Muscle layer of duodenum (tissue), 2 donors: Measurements from ENCODE around the gene H2BK1.
A peak's percentile ranks its signal among the peaks of the same experiment; 100 is the strongest.

Experiments used
- H3K27ac ChIP-seq: one replicate; pipeline ENCODE4 v1.7.0; 2013; ENCODE audit warnings: mild to moderate bottlenecking, low read length
- H3K27me3 ChIP-seq: one replicate; pipeline ENCODE4 v1.7.0; 2013; ENCODE audit warnings: low read depth, mild to moderate bottlenecking, control low read depth, low read length
- H3K36me3 ChIP-seq, 2 donors: one replicate each; pipeline ENCODE4 v1.7.0; 2013; ENCODE audit warnings: low read length in 2 of 2, control low read depth in 1 of 2, mild to moderate bottlenecking in 1 of 2; ENCODE audit not compliant: insufficient read depth in 2 of 2, control insufficient read depth in 1 of 2
- H3K4me1 ChIP-seq, 2 donors: one replicate each; pipeline ENCODE4 v1.7.0; 2013; ENCODE audit warnings: low read length in 2 of 2, mild to moderate bottlenecking in 2 of 2, control low read depth in 1 of 2, moderate library complexity in 1 of 2; ENCODE audit not compliant: insufficient read depth in 2 of 2, control insufficient read depth in 1 of 2
- H3K4me3 ChIP-seq, 2 donors: one replicate each; pipeline ENCODE4 v1.7.0; 2013; ENCODE audit warnings: low read length in 2 of 2, low read depth in 1 of 2, mild to moderate bottlenecking in 1 of 2
- H3K9me3 ChIP-seq, 2 donors: one replicate each; pipeline ENCODE4 v1.7.0; 2013; ENCODE audit warnings: low read length in 2 of 2, control low read depth in 1 of 2, mild to moderate bottlenecking in 1 of 2; ENCODE audit not compliant: control insufficient read depth in 1 of 2
- donor health status: healthy.

H2BK1 gene

DNA sequence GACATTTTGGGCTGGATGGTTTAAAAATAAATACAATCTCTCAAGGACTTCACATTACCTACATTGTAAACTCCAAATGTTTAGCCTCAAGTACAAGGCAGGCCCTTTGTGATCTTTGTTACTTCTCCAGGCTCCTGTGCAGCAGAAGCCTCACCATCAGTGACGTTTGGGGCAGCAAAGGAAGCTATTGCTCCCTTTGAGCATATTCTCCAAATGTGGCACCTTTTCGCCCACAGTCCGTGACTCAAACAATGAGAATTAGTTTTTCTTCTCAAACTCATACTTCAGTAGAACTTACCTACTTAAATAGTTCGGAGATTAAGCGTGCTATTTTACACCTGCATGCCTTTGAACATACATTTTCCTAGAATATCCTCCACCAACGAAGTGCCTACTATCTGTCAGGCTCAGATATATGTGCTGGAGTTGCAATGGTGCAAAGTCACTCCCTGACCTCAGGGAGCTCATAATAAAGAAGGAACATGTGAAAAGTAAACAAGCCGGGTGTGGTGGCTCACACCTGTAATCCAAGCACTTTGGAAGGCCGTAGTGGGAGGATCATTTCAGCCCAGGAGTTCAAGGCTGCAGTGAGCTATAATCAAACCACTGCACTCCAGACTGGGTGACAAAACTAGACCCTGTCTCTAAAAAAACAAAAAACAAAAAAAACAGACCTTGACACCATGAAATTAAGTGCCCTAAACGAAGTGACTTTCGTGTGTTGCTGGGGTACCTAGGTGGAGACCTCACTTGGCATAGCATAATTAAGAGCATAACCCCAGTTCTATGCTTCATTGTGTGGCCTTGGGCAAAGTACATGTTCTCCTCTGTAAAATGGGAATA lies 18.0 kb upstream of the H2BK1 start:
- no peaks in the 10 kb centered on the region for H3K27me3 ChIP-seq
- peaks cover 20 to 35% of the 10 kb centered on the region in 2 donors for H3K4me1 ChIP-seq
- H3K36me3 ChIP-seq, result peaks cover 17 to 20% of the 10 kb centered on the region in 2 donors
- H3K4me3 ChIP-seq, result peak overlapping the region; percentile 81 to 91
- H3K27ac ChIP-seq, result peak overlapping the region; percentile 80
- no peaks in the 10 kb centered on the region for H3K9me3 ChIP-seq

DNA sequence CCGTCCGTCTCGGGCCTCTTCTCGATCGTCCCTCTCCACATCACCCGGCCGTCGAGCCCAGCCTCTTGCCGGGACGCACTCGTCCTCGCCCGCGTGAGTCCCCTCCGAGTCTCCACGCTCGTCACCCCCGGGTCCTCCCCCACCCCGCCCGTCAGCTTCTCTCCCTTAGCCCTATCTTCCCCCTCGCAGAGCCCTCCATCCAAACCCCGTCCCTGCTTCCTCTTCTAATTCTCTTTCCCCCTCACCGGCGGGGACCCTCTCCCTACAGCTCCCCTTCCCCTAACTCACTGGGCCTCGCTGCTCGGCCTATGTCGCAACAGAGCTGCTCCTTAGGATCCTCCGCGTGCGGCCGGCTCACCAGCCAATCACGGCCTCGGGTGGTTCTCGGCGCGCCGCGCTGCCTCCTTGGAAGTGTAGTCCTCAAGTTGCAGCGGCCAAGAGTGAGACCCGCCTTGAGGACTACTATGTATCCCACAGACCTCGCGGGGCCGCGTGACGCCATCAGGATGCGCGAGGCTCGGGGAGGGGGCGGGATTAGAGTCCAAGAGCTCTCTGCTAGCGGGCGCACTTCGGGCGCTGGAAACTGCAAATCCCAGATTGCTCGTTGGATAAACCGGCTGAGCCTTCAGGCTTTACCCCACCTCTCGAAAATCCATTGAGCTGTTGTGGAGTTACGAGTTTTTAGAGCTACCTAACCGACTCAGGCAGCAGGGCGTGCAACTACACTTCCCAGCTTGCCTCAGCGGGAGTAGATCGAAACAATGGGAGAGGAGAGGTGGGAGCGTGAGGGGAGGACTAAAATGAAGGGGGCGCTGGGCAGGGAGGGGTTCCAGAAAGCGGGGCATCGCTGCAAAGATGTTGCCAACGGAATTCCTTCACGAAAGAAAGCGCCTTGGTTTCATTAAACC lies 16.8 kb upstream of the H2BK1 start, which contains the start of gene ABCF2:
ABCF2 (minus strand) TSS at position 331 of the 908 bp plus-strand sequence. CDS start 747 bp downstream, outside the sequence.
- H3K27ac ChIP-seq, result peak within 1 kb of the TSS; percentile 80
- no peaks in the 10 kb centered on the region for H3K27me3 ChIP-seq
- peaks cover 20 to 31% of the 10 kb centered on the region in 2 donors for H3K4me1 ChIP-seq
- no peaks in the 10 kb centered on the region for H3K9me3 ChIP-seq
- H3K36me3 ChIP-seq, result peaks cover 28 to 31% of the 10 kb centered on the region in 2 donors
- peak within 1 kb of the TSS; percentile 81 to 91 for H3K4me3 ChIP-seq

GRCh38 chr7:151226560-151226874 lies 16.2 kb upstream of the H2BK1 start:
- Histone ChIP-seq H3K27ac (peak overlapping the region; percentile 63), H3K36me3 (peaks cover 32 to 36% of the 10 kb centered on the region in 2 donors), H3K27me3 (no peaks in the 10 kb centered on the region), H3K4me1 (peaks cover 15 to 25% of the 10 kb centered on the region in 2 donors), H3K4me3 (peak overlapping the region; percentile 81 to 91), H3K9me3 (no peaks in the 10 kb centered on the region)

DNA sequence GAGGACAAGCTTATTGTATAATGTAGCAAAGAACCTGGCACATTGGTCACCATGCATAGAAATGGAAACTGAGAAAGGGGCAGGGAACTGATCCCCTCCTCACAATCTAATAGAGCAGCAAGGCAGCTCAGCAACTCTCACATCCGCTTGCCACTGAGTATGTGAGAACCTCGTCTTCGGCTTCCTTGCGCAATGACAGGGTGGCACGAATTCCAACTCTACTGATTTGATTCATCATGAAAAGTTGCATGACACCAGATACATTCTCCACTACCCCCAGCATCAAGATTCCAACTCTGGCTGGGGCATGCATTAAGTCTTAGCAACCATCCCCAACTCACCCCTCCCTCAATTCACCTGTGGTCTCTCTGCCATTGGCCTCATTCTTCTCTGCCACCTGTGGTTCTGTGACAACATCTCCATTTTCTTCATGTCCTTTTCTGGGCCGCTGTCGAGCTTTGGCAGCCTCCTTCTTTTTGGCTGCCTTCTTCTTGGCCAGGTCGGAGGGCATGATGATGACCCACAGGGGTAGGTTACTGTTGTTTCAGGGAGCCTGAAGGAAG lies 15.7 kb upstream of the H2BK1 start:
- Histone ChIP-seq H3K4me1 (peaks cover 15 to 24% of the 10 kb centered on the region in 2 donors), H3K27me3 (no peaks in the 10 kb centered on the region), H3K27ac (peak overlapping the region; percentile 63), H3K4me3 (peak overlapping the region; percentile 81 to 91), H3K9me3 (no peaks in the 10 kb centered on the region), H3K36me3 (peaks cover 34 to 40% of the 10 kb centered on the region in 2 donors)

GRCh38 chr7:151223728-151224127 lies 13.4 kb upstream of the H2BK1 start:
- H3K27ac ChIP-seq, result no peak overlapping the region
- H3K27me3 ChIP-seq, result no peaks in the 10 kb centered on the region
- no peak overlapping the region for H3K4me3 ChIP-seq
- H3K9me3 ChIP-seq, result no peaks in the 10 kb centered on the region
- H3K36me3 ChIP-seq, result peaks cover 49 to 62% of the 10 kb centered on the region in 2 donors
- peaks cover 15 to 24% of the 10 kb centered on the region in 2 donors for H3K4me1 ChIP-seq

- Histone ChIP-seq H3K4me3 (no peak overlapping the region), H3K36me3 (peaks cover 68 to 97% of the 10 kb centered on the region in 2 donors), H3K4me1 (no peaks in the 10 kb centered on the region), H3K9me3 (no peaks in the 10 kb centered on the region), H3K27me3 (no peaks in the 10 kb centered on the region), H3K27ac (no peak overlapping the region)
These were observed 7.9 kb upstream of the H2BK1 start for GRCh38 chr7:151218170-151218569.

- no peak overlapping the region for H3K4me3 ChIP-seq
- H3K9me3 ChIP-seq, result no peaks in the 10 kb centered on the region
- H3K36me3 ChIP-seq, result peaks cover 47 to 79% of the 10 kb centered on the region in 2 donors
- H3K4me1 ChIP-seq, result no peaks in the 10 kb centered on the region
- no peaks in the 10 kb centered on the region for H3K27me3 ChIP-seq
- H3K27ac ChIP-seq, result no peak overlapping the region
These were observed 5.1 kb upstream of the H2BK1 start for GRCh38 chr7:151215396-151215795.

DNA sequence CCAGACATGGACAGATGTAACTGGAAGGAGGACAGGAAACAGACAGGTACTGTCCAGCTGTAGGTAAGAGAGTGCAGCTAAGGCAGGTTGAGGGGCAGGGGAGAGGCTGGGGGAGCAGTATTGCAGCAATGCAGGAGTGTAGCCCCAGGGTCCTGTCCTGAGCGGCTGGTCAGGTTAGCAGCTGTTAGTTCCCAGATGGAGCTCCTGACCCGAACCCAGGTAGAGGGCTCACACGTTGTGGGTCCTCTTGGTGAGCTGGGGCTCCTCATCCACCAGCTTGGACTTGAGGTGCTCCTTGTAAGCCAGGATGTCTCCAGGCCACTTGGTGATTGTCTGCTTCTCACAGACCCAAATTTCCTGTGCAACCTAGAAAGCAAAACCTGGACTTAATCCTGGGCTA lies 3.5 kb upstream of the H2BK1 start:
- no peak overlapping the region for H3K27ac ChIP-seq
- no peaks in the 10 kb centered on the region for H3K9me3 ChIP-seq
- no peak overlapping the region for H3K4me3 ChIP-seq
- no peaks in the 10 kb centered on the region for H3K4me1 ChIP-seq
- peaks cover 37 to 65% of the 10 kb centered on the region in 2 donors for H3K36me3 ChIP-seq
- no peaks in the 10 kb centered on the region for H3K27me3 ChIP-seq

DNA sequence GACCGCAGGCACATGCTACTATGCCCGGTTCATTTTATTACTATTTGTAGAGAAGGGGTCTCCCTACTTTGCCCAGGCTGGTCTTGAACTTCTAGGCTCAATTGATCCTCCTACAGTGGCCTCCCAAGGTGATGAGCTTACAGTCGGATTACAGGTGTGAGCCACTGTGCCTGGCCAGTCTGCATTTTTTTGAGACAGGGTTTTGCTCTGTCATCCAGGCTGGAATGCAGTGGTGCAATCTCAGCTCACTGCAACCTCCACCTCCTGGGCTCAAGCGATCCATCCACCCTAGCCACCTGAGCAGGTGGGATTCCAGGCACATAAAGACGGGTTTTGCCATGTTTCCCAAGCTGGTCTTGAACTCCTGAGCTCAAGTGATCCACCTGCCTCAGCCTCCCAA lies 2.3 kb upstream of the H2BK1 start:
- H3K36me3 ChIP-seq, result peaks cover 25 to 53% of the 10 kb centered on the region in 2 donors

DNA sequence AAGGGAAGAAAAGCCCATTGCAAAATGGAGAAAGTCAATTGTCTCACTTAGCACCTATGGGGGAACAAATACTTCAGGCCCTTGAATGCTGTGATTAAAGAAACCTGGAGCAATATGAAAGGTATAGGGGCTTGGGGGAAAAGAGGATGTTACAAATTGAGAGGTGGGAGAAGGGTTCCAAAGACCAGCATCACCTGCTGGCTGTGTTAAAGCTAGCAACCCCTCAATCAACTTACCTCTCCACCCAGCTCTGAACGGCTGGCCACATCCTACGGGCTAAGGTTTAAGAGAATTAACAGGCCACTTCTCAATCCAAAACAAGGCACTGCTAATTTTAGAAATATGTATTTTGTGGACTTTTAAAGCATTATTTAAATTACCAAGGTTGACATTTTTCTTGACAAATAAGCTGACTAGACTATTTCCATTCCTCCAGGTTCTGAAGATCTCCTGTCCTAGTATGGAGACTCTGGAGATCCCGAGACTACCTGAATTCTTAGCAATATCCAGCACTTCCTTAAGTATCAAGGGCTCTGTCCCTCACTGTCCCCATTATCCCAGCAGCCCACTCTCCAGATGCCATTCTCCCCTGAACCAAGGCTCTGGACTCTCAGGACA lies 976 bp upstream of the H2BK1 start:
- Histone ChIP-seq H3K9me3 (no peaks in the 10 kb centered on the region), H3K27ac (no peak overlapping the region), H3K4me3 (no peak overlapping the region), H3K27me3 (no peaks in the 10 kb centered on the region), H3K4me1 (no peaks in the 10 kb centered on the region), H3K36me3 (peaks cover 18 to 39% of the 10 kb centered on the region in 2 donors)

More for the DNA sequence above, 2.3 kb upstream of the H2BK1 start:
- Histone ChIP-seq H3K4me3 (no peak overlapping the region), H3K9me3 (no peaks in the 10 kb centered on the region), H3K4me1 (no peaks in the 10 kb centered on the region), H3K27ac (no peak overlapping the region), H3K27me3 (no peaks in the 10 kb centered on the region)
